ENCODE measurements around the gene FHIT.

FHIT gene

DNA sequence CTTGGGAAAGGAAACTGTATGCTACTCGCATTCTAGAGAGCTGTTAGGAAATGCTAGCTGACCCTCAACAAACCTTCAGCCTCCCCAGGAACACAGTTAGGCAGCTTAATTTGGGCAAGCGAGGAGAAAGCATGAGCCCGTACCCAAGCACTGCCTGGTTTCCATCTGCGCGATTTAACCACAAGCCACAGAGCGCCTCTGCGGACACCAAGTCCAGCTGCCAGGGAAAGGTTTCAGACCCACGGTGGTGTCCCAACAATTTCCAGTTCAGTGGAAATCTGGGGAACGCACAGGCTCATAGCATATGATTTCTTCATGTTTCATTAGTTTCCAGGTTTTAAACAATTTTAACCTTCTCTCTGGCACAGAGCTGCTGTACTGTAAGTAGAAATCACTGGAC is 617.6 kb downstream of the FHIT start:
- peak; percentile 12 for DNase-seq (ENCODE audit: low read depth, low spot score)

DNA sequence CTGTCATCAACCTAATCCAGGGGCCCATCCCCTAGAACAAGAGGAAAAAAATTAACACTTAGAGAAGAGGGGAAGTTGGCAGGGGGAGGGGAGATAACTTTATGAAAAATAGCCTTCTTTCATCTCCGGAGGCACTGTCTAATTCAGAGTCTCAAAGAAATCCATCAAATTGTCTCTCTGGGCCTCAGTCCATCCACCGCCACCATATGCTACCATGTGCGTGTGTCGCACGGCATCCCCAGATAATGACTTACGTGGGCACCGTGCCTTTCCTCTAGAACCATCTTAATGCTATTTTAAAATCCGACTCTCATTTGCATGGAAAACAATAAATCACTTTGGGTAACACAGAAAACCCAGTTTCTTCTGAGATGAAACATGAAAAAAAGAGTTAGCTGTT is 619.7 kb downstream of the FHIT start:
- DNase-seq (ENCODE audit: low read depth, low spot score): no peak

DNA sequence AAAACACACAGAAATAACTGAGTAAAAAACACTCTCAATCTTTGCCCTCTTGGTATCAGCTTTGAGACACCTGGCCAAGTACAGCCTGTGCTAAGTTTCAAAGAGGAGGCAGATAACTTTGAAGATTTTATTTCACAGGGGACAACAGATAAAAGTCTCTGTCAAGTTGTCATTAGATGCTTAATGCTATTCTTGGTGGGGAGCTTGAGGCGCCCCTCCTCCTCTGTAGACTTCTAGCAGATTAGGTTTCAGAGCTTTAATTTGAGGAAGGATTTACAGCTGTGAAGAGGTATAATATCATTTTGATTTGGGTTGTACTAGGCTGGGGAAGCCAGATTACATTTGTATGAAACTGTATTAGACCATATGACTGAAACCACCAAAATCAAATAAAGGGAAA is 620.3 kb downstream of the FHIT start:
- no peak for DNase-seq (ENCODE audit: low read depth, low spot score)

DNA sequence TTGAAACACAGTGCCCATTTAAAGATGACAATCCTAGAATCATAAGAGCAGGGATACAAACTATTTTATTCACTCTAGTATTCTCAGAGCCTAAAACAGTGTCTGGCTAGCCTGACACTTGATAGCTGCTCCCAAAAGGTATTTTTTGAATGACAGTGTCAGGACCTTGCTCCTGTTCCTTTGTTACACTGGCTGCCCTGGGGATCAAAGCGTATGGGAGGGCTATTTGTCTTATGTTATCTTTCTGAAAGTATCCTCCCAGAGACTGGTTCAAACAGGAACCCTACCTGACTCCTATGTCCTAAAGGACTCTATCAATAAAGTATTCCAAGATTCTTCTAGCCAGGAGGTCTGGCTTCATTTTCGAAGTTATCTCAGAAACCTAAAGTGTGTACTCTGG is 621.4 kb downstream of the FHIT start:
- no peak for DNase-seq (ENCODE audit: low read depth, low spot score)

DNA sequence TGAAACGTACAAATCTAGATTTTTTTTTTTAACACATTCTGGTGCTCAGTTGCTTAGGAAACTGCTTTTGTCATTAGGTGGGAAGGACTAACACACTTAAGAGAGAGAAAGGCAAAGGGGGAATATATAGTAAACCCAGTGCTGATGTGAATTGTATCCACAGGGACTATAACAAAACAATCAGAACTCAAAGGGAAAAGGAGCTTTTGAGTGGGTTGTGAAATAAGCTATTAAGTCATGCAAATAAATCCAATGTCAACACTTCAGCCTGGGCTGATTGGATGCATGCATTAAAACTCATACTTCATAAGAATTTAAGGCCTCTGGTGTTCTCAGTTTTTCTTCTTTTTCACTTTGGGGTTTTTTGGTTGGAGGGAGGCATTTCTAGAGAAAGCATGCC is 628.9 kb downstream of the FHIT start:
- DNase-seq (ENCODE audit: low read depth, low spot score): no peak

DNA sequence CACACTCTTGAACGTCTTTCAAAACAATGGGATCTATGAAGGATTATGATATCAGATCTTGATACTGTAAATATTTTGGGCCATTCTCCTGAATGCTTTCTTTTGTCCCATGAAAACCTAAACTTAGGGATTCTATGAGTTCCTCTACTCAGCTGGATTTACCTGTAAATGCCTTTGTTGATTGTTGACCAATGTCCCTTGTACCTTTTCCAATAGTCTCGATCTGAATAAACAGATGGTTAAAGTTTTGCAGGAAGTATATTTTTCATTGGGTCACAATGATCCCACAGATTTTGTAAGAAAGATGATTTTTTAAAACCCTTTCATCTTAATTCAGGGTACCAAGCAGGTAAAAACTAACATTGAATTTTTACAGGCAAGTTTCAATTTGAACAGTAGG is 634.1 kb downstream of the FHIT start:
- DNase-seq (ENCODE audit: low read depth, low spot score): no peak

DNA sequence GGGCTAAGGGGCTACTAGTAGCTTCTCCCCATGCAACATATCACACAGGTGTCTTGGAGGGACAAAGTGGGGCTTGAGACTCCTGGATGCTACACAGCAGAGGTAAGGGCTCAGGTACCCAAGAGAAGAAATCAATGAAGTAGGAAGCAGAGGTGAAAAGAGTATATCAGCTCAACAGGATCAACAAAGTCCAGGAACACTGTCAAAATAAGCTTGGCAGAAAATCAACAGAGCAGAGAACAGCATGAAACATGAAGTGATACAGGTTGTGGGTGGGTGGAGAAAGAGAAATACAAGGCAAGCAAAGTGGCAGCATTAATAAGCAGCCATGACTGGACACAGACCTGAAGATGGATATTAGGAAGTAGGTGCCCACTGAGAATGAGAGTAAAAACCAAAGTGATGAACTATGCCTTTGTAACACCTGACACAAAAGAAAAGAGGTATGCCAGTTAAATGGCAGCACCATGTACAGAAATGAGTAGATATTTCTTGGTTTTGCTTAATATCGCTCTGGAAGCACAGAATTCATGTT is 637.4 kb downstream of the FHIT start:
- no peak for DNase-seq (ENCODE audit: low read depth, low spot score)

DNA sequence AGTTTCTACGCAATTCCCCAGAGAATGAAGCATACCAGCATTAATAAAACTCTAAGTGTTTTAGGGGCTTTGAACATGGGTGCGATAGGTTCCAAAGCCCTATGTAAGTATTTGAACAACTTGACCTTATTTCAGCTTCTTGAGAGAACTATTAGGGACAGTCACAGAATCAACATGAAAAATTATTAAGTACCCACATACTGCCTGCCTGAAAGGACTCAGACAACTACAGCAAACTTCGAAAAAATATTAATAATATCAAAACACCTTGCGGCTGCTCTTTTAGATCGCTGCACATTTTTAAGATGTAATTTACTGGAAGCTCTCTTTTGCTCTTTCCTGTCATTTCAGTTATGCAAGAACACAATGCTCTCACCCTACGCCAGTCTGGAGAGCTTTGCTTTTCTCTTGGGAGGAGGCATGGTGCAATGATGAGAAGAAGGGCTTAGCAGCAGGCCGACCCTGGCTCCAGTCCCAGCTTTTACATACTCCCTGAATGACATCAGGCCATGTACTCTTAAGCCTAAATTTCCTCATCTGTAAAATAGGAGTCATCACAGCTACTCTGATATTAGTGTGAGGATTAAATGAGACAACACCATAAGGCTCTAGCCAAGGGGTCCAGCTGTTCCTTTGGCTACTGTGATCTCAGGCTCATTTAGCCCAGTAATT is 640.7 kb downstream of the FHIT start:
- peak; percentile 41 for DNase-seq (ENCODE audit: low read depth, low spot score)

DNA sequence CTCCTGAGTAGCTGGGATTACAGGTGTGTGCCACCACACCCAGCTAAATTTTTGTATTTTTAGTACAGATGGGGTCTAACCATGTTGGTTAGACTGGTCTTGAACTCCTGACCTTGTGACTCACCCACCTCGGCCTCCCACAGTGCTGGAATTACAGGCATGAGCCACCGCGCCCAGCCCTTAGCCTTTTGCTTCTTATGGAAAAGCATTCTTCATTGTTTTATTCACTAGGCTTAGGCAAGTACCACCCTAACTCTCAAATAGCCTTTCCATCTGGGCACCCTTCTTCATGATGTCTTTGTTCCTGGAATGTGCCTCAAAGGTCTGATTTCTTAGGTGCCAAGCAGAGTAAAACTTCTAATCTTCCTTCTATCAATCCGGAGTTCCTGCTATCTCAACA is 641.8 kb downstream of the FHIT start:
- DNase-seq (ENCODE audit: low read depth, low spot score): peak; percentile 56

DNA sequence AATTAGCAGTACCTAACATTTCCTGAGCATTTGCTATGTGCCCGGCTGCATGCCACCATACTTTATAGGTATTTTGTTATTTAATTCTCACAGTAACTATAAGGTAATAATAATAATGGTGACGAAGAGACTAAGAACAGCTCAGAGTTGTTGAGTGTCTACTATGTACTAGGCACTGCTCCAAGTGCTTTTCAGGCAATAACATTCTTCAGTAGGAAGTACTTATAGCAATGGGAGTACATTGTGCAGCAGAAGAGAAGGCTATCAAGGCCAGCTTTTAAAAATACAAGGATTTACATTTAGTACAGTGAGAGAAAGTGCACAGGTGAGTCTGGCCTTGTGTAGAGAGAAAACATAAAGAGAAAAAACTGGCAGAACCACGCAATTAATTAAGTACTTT is 647.4 kb downstream of the FHIT start:
- peak; percentile 9 for DNase-seq (ENCODE audit: low read depth, low spot score)

DNA sequence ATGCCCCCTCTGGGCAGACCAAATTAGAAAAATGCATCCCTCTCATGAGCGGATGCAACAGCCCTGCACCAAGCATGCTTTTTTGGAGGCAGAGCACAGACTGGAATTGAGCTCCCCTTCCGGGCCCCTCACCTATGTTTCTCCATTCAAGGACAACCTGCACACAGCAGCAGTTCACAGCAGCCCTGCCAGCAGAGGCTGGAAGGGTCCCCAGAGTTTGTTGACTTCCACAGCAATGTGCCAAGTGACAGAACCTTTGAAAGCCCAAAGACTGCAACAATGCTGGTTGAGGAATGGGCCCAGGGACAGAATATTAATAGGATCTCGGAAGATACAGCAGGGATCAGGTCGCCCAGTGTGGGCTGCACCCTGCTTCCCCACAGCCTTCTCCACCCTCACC is 650.4 kb downstream of the FHIT start:
- DNase-seq (ENCODE audit: low read depth, low spot score): no peak

DNA sequence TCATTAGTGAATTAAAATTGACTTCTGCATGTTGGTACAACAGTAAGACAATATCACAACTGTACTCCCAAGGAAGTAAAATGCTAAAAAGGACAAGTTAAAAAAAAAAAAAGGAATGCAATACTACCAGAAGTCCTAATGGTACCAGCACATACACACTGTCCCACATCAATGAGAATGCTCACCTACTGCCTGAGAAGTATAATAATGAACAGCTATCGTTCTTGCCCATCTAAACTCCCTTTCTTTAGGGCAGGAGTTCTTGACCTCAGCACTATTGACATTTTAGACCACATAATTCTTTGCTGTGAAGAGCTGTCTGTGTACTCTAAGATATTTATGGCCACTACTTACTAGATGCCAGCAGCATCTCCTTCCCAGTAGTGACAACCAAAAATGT is 651.7 kb downstream of the FHIT start:
- DNase-seq (ENCODE audit: low read depth, low spot score): no peak

DNA sequence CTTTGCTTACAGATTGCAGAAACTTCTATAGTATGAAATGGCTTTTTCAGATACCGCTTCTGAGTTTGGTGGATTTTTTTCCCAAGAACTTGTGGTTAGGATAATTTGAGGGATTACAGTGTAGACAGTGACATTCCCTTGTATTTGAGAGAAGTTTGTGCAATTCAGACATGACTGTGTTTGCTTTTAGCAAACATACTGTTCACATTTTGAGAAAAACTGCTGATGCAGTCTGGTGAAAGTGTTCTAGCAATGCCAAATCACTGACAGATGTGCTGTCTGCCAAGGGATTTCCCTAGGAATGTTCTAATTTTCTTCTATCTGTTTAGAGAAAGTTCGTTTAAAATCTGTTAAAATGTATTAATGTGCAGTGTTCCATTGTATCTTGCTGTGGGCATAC is 652.6 kb downstream of the FHIT start:
- no peak for DNase-seq (ENCODE audit: low read depth, low spot score)

DNA sequence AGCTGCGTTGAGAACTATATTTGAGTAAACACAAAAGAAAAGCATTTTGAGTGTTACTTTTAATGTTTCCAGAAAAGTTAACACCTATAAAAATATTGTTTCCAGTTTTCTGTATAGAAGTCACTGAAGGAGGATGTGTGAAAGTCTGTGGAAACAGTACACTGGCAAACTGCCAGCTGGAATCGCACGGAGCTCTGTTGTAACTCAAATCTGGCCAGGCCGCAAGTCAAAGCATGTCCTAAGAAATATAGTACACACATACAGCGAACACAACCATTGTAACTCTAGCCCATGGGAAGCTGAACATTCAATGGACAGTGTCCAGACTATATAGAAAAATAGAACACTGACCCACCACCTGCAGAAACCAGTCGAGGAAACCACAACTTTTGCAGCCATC is 657.2 kb downstream of the FHIT start:
- peak; percentile 52 for DNase-seq (ENCODE audit: low read depth, low spot score)

DNA sequence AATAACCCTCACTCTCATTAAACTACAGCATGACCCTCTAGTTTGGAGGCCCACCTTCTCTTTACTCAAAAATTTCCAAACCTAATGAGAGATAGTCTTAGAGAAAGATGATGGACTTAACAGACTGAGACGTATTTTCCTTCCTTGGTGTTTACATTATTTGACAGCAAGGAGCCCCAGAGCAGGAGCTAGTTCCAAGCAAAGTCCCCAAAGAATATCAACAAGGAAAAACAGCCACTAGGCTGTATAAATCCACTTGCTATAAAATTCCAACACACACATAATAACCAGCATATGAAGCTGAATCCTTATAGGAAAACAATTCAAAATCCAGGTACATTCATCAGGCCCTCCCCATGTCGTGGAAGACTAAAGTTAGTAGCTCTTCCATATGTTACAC is 660.0 kb downstream of the FHIT start:
- DNase-seq (ENCODE audit: low read depth, low spot score): no peak

DNA sequence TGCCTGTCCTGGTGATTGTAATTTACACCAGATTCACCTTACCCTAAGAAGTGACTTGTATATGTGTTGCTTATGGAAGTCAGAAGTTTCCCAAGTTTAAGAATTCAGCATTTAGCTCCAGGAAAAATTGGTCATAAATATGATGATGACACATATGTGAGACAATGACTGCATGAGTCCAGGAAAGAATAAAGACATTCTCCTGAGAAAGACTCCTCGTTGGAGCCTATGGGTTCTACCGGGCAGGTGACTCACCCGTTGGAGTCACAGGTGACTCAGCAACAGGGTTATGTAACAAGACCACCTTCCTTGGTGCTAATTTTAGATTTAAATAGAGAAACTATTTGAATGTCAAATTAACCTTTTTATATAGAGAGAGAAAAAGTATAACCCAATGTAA is 662.4 kb downstream of the FHIT start:
- DNase-seq (ENCODE audit: low read depth, low spot score): peak; percentile 53

DNA sequence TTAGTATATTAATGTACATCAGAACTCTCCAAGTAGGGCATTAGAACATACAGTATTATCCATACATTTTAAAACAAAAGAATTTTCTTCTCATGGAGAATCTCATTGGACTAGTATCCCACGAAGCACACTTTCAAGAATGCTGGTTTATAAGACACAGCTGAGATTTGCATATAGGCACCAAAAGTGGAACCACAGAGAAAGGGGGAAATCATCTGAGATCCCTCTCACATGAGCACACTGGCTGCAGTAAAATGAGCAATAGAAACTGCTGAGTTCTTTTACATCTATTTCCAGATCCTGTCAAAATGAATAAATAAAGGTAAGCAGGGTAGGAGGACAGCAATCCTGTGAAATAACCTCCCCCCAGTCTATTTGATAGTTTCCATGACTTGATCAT is 665.3 kb downstream of the FHIT start:
- no peak for DNase-seq (ENCODE audit: low read depth, low spot score)

DNA sequence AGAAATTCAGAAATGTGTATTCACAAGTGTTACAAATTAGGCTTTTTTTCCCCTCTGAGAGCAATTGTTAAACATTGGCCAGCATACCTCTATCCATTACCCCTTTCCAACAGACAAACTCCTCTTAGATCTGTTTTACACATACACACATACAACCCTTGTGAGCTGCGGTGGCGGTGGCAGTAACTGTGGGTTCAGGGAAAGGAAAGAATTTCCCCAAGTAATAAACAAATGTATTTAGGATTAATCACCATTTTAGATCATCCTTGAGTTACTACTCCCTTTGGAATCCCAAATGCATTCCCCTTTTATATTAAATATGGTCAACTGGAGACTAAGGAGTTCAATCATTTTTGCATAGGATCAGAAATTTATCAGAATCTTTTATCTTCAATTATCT is 667.0 kb downstream of the FHIT start:
- DNase-seq (ENCODE audit: low read depth, low spot score): no peak

DNA sequence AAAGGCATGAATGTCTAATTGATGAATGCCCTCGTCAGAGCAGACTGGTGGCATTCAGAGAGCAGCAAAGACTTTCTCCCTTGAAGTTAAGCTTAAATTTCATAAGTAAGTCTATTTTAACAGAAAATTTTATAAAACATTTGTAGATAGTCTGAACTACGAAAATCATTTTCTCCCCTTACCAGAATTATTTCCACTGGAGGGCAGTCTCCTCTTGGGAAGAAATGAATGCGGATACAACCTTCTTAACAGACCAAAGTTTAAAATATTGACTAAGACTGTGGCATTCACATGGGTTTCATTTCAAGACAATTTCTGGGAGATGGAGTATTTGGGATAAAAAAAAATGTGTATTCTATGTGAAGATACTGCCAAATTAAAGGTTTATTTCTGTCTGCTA is 669.0 kb downstream of the FHIT start:
- peak; percentile 39 for DNase-seq (ENCODE audit: low read depth, low spot score)

DNA sequence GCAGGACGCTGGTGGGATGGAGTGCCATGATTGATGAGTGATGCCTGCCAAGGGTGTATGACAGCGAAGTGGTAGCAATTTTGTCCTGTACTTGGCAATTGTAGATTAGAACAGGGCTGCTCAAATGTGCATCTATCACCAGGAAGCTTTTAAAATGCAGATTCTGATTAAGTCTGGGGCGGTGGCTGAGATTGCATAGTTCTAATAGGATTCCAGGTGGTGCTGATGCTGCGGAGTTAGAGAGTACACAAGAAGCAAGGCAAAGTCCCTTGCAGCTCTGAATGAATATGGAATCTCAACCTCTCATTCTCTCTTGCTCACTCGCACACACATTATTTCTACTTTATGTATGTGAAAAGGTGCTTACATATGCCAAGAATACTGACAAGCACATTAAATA is 670.4 kb downstream of the FHIT start:
- DNase-seq (ENCODE audit: low read depth, low spot score): no peak

DNA sequence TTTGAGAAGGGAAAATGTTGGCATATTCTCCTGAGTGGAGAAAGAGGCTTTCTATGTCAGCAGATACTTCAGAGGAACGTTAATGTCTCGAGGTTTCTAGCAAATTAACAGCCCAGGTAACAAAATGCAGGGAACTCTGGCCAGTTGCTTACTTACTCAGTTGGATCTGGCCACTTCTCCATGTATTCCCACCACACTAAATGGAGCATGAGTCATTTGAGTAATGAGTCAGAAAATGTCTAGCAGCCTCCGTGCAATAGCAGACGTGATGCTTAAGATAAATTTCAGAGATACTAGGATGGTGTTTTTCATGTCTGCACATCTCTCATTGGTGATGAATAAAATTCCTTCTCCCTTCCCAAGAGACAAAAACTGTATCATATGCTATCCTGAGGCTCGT is 671.5 kb downstream of the FHIT start:
- DNase-seq (ENCODE audit: low read depth, low spot score): peak; percentile 90

DNA sequence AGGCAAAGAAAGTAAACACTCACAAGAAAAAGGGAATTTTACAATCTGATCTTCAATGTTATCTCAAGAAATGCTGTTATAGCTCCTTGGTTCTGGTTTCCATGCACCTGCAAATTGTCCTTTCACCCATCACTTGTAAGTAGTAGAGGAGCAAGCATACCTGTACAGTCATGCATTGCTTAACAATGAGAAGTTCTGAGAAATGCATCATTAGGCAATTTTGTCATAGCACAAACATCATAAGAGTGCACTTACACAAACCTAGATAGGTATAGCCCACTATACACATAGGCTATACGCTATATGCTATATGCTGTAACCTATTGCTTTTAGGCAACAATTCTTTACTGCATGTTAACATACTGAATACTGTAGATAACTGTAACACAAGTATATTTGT is 672.3 kb downstream of the FHIT start:
- DNase-seq (ENCODE audit: low read depth, low spot score): no peak

DNA sequence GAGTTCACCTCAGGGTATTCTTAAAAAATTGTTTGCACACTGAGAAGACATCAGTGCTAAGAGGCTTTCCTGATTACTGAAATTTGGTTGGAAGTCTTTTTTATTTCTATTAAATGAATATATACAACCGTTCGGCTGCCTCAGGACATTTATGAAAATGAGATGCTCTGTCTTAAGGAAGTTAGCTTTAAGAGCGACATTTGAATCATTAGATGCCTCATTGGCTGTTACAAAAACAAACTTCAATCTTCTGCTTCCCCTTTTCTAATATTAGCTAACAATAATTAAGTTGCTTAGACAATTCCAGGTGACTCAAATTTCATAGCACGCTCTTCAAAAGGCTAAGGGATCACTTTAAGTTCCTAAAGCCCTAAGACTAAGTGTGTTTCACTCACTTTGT is 673.7 kb downstream of the FHIT start:
- DNase-seq (ENCODE audit: low read depth, low spot score): no peak

DNA sequence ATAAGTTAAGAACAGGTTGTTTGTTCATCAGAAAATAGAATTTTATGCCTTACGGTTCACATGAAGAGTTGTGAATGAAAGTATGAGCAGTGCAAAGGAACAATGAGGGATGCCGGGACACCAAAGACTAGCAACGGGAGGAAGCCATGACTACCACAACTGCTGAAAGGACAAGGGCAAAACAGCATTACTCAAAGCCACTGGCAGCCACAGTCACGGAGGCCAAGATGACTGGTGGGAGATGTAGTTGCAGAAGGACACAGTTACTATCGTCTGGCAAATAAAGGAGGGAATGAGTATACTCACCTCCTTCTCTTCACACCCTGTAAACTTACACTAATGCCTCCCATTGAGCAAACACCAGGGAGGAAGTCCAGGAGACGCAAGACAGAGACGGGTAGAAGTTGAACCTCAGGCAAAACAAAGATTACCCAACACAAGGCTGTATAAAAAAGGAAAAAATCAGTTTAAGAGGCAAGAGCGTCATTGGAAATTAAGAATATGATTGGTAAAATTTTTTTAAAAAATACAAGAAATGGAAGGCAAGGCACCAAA is 675.5 kb downstream of the FHIT start:
- no peak for DNase-seq (ENCODE audit: low read depth, low spot score)

Data from astrocyte of the hippocampus (primary cell).